Progenitor cell of endocrine pancreas (in vitro differentiated cells): ENCODE data around the gene PARVG. TPM values are rescaled to one million over a fixed set of nuclear protein-coding genes. Genes with fewer than 3 reads are reported as not detected.
A peak's percentile ranks its signal among the peaks of the same experiment; 100 is the strongest.

Experiments used
- DNase-seq: peaks from one replicate; pipeline ENCODE4 v3.0.0; 2021; ENCODE audit warnings: low spot score; ENCODE audit not compliant: unreplicated experiment
- H3K27ac Mint-ChIP-seq: 2 replicates; pipeline ENCODE4 v1.8.0; 2021; ENCODE audit warnings: mild to moderate bottlenecking, moderate library complexity, mixed read lengths
- H3K27me3 Mint-ChIP-seq: 2 replicates; pipeline ENCODE4 v1.8.0; 2021; ENCODE audit warnings: mixed read lengths
- H3K36me3 Mint-ChIP-seq: 2 replicates; pipeline ENCODE4 v1.8.0; 2022; ENCODE audit warnings: mixed read lengths; ENCODE audit not compliant: insufficient read depth
- H3K4me1 Mint-ChIP-seq: 2 replicates; pipeline ENCODE4 v1.8.0; 2021; ENCODE audit warnings: low read depth, mixed read lengths
- H3K4me3 Mint-ChIP-seq: 2 replicates; pipeline ENCODE4 v1.8.0; 2021; ENCODE audit warnings: low read depth, mild to moderate bottlenecking, moderate library complexity, mixed read lengths
- H3K9me3 Mint-ChIP-seq: 2 replicates; pipeline ENCODE4 v1.8.0; 2021; ENCODE audit warnings: low read depth, mixed read lengths
- total RNA-seq: library from RNA; stranded (reverse); gene quantifications from 2 replicates; pipeline ENCODE4 v1.2.1, GENCODE V29; 2021
- TF ChIP-seq, protein P1 (sequence below): fragments of 200-600 bp; sonication (generic); IDR thresholded peaks from one replicate; pipeline ENCODE4 v1.5.0; 2021; ENCODE audit warnings: antibody characterized with exemption, mild to moderate bottlenecking; ENCODE audit not compliant: unreplicated experiment

Gene PARVG
- total RNA-seq, 1 donor from 2014 or later, result not detected

DNA sequence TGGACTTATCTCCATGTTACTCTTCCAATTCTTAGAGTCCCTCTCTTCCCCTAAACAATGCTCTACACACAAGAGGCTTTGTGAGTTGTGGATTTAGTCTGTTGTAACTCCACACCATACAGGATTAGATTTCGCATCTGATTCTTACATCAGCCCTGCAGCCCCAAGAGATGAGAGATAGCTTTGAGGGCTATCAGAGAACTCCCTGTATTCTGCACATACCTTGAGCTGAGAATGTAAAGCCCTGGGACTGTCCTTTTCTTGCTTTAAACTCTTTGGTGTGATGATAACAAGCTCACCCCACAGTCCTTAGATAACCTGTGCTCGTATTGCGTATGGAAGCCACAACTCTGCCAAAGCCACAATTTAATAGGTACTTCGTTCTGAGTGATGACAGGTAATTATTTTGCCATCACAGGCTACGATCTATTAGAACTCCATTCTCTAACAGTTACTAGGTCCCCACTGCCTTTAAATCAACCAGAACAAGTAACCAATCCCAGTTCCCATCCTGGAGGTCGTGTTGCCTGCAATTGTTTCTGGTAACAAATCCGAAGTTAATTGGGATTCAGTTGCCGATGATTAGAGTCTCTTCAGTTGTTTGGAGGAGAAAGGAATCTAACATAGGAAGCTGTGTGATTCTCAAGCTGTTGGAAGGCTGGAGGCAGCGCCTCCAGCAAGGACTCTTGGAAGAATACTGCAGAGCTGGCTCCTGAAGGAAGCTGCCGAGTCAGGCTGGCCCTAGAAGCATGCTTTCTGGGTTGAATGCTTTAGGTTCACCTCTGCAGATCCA, 1.3 kb upstream of the PARVG start:
- Mint-ChIP-seq H3K36me3 (no peaks in the 10 kb centered on the region), H3K9me3 (no peaks in the 10 kb centered on the region), H3K4me3 (no peak overlapping the region), H3K4me1 (no peaks in the 10 kb centered on the region), H3K27me3 (peaks cover 25% of the 10 kb centered on the region), H3K27ac (no peak overlapping the region)
- TF ChIP-seq, protein P1, sequence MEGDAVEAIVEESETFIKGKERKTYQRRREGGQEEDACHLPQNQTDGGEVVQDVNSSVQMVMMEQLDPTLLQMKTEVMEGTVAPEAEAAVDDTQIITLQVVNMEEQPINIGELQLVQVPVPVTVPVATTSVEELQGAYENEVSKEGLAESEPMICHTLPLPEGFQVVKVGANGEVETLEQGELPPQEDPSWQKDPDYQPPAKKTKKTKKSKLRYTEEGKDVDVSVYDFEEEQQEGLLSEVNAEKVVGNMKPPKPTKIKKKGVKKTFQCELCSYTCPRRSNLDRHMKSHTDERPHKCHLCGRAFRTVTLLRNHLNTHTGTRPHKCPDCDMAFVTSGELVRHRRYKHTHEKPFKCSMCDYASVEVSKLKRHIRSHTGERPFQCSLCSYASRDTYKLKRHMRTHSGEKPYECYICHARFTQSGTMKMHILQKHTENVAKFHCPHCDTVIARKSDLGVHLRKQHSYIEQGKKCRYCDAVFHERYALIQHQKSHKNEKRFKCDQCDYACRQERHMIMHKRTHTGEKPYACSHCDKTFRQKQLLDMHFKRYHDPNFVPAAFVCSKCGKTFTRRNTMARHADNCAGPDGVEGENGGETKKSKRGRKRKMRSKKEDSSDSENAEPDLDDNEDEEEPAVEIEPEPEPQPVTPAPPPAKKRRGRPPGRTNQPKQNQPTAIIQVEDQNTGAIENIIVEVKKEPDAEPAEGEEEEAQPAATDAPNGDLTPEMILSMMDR, result no peak
- DNase-seq, result no peak

DNA sequence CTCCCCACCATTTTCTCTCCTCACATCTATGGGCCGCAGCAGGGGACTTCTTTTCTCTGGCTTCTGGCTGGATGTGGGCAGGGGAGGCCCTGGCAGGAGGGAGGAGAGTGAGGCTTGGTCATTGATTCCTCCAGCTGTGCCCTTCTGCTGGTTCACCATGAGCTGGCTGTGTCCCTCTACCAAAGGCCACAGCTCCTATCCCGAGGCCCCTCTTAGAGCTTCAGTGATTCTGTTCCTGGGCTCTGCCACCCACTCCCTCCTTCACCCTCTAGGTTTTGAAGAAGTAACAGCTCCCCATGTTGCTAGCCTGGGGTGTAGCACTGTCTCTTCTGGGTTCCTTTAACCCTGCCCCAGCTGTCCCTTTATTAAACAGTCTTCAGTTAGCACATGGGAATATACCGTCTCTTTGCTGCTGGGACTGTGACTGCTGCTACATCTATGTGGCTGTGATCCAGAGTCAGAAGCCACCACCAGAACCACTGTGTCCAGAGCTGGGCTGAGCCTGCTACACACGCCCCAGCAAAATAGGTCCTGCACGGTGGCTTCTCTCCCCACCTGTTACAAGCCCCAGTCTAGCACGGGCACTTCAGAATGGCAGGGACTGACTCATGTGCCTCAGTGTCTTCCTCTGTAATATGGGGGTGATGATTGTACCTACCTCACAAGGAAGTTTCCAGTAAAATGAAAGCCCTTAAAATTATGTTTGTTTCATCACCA, 578 bp upstream of the PARVG start:
- Mint-ChIP-seq H3K27me3 (peaks cover 28% of the 10 kb centered on the region), H3K4me3 (no peak overlapping the region), H3K4me1 (no peaks in the 10 kb centered on the region), H3K36me3 (no peaks in the 10 kb centered on the region), H3K9me3 (no peaks in the 10 kb centered on the region), H3K27ac (no peak overlapping the region)
- TF ChIP-seq, protein P1, result no peak
- no peak for DNase-seq

DNA sequence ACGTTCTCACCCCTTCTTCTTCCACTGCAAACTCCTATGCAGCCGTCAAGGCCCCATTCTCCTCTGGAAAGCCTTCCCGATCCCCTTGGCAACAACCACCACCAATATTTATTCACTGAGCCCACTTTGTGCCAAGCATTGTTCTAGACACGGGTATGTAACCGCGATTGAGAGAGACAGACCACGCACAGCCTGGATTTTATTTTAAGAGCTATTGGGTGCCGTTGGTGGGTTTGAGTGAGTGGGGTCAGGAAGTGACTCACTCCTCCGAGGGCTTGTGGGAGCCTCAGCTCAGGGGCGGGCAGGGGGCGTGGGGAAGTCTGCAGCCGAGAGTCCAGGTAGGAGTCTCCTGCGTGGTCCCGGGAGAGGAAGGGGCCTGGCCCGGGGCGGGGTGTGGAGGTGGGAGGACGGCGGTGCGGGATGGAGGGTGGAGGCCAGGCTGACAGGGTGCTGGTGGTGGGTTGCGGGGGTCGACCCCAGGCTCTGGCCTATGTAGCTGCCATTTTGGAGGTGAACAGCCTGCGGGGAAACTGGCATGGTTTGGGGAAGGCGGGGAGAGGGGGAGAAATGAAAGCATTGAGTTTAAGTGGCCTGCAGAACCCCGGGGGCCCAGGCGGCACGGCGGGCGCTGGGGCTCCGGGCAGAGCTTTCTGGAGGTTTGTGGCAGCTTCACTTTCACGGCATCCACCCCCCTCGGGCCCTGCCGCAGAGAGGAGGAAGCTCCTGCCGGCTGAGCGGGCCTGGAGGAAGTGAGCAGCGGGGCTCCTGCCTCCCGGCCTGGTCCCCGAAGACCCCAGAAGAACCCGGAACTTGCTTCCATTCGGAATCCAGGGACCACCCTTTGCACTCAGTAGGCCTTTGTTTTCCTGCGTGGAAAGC, 547 bp downstream of the PARVG start:
- Mint-ChIP-seq H3K4me1 (no peaks in the 10 kb centered on the region), H3K9me3 (no peaks in the 10 kb centered on the region), H3K4me3 (no peak overlapping the region), H3K27me3 (peaks cover 28% of the 10 kb centered on the region), H3K36me3 (no peaks in the 10 kb centered on the region), H3K27ac (peak overlapping the region; percentile 7)
- TF ChIP-seq, protein P1, result no peak
- no peak for DNase-seq

DNA sequence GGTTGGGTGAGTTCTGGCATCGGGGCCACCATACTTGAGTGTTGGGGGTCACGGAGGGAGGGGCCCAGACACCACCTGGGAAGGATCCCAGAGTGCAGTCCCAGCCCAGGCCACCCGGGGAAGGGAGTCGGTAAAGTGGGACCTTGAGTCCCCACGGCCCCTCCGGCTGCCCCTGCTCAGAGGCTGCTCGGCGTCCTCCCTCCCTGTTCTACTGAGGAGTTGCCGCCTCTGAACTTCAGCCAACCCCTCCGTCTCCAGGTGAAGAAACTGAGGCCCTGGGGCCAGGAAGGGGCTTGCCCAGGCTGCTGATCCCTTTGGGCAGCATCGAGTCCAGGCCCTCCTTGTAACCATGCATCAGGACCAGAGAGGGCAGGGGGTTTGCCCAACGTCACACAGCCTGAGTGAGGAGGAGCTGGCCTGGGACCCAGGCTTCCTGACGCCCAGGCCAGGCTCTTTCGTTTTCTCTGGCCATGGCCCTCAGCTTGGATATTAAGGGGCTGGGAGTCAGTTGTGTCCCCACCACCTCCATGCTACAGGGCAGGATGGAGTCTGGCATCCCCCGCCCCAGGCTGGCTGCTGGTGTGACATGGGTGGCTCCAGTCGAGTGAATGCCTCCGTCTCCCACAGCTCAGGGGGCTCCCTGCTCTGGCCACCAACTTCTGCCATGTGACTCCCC, 1.3 kb downstream of the PARVG start:
- Mint-ChIP-seq H3K9me3 (no peaks in the 10 kb centered on the region), H3K27me3 (peaks cover 28% of the 10 kb centered on the region), H3K36me3 (no peaks in the 10 kb centered on the region), H3K4me3 (no peak overlapping the region), H3K27ac (no peak overlapping the region), H3K4me1 (no peaks in the 10 kb centered on the region)
- DNase-seq, result no peak
- TF ChIP-seq, protein P1, result no peak
